Spinal cord (tissue), 10 donors: ENCODE results near the gene TK1. TPM values are rescaled to one million over a fixed set of nuclear protein-coding genes. Genes with fewer than 3 reads are reported as not detected.
A peak's percentile ranks its signal among the peaks of the same experiment; 100 is the strongest.
"Not testable (repeated sequence)": the region's sequence is repeated elsewhere in the genome, so short reads cannot be mapped to it uniquely, and the experiment has no call there.

Source experiments
- DNase-seq, 6 donors: peaks; one replicate each; pipeline versions ENCODE4 v3.0.0 to v3.0.0-alpha.2; 2013 to 2015; ENCODE audit warnings: low spot score in 6 of 6, low read depth in 4 of 6
- H3K27ac ChIP-seq: one replicate; pipeline ENCODE4 v1.5.1; 2013; ENCODE audit warnings: low read depth, low read length, control low read depth
- H3K27me3 ChIP-seq: one replicate; pipeline ENCODE4 v1.6.1; 2013; ENCODE audit warnings: low read length; ENCODE audit not compliant: control insufficient read depth, insufficient read depth
- H3K36me3 ChIP-seq: one replicate; pipeline ENCODE4 v1.6.1; 2013; ENCODE audit warnings: low read length; ENCODE audit not compliant: control insufficient read depth, insufficient read depth
- H3K4me1 ChIP-seq: one replicate; pipeline ENCODE4 v1.6.1; 2013; ENCODE audit warnings: low read length; ENCODE audit not compliant: control insufficient read depth, insufficient read depth
- H3K4me3 ChIP-seq: one replicate; pipeline ENCODE4 v1.5.1; 2013; ENCODE audit warnings: low read depth, low read length, control low read depth
- H3K9me3 ChIP-seq: one replicate; pipeline ENCODE4 v1.6.1; 2013; ENCODE audit warnings: low read length; ENCODE audit not compliant: control insufficient read depth, insufficient read depth
- WGBS: methylation state at CpG from one replicate; pipeline ENCODE4 v1.1.5; 2013; ENCODE audit warnings: missing lambda C conversion rate; ENCODE audit not compliant: insufficient coverage; 5-methylcytosine and 5-hydroxymethylcytosine counted together
- polyA plus RNA-seq, 2 donors: library from polyadenylated mRNA; unstranded; fragments of 120-200 nt; gene quantifications; one replicate each; pipeline ENCODE4 v1.2.1, GENCODE V29; 2013; ENCODE audit not compliant: insufficient read length in 2 of 2
- total RNA-seq, 2 donors: library from RNA; depleted of rRNA in 1 of 2; stranded (reverse); fragments of 120-200 nt in 1 of 2; fragments of >200 nt in 1 of 2; gene quantifications; one replicate each; pipeline versions ENCODE4 v1.2.3 to v1.2.4, GENCODE V29; 2013 to 2014
- donor health status: healthy.

Gene TK1
- total and polyA plus RNA-seq, 4 donors = 11.0 to 13.8 (median 12.7) TPM

DNA sequence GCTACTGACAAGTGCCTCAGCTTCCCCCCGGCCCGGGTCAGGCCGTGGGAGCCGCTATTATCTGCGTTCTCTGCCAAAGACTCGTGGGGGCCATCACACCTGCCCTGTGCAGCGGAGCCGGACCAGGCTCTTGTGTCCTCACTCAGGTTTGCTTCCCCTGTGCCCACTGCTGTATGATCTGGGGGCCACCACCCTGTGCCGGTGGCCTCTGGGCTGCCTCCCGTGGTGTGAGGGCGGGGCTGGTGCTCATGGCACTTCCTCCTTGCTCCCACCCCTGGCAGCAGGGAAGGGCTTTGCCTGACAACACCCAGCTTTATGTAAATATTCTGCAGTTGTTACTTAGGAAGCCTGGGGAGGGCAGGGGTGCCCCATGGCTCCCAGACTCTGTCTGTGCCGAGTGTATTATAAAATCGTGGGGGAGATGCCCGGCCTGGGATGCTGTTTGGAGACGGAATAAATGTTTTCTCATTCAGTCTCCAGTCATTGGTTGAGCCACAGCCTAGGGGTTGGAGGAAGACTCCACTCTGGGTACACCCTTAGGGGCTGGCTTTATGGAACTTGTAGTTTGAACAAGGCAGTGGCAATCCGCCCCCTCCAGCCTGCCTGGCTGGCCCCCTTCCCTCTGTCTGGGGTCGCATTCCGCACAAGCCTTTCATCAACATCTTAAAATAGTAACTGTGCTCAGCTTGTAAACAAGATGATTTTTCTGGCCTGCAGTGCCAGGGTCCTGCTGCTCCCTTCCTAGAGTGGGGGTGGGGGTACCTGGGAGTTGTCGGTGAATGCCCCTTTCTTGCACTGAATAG lies 14.4 kb downstream of the TK1 start:
- no peaks in the 10 kb centered on the region for H3K9me3 ChIP-seq
- no peak for DNase-seq
- H3K36me3 ChIP-seq = peaks cover 53% of the 10 kb centered on the region
- 51% methylated on average over 16 of the region's 19 CpGs for WGBS
- no peak overlapping the region for H3K4me3 ChIP-seq
- peak overlapping the region; percentile 7 for H3K27ac ChIP-seq
- peaks cover 2% of the 10 kb centered on the region for H3K27me3 ChIP-seq
- H3K4me1 ChIP-seq = peaks cover 68% of the 10 kb centered on the region

DNA sequence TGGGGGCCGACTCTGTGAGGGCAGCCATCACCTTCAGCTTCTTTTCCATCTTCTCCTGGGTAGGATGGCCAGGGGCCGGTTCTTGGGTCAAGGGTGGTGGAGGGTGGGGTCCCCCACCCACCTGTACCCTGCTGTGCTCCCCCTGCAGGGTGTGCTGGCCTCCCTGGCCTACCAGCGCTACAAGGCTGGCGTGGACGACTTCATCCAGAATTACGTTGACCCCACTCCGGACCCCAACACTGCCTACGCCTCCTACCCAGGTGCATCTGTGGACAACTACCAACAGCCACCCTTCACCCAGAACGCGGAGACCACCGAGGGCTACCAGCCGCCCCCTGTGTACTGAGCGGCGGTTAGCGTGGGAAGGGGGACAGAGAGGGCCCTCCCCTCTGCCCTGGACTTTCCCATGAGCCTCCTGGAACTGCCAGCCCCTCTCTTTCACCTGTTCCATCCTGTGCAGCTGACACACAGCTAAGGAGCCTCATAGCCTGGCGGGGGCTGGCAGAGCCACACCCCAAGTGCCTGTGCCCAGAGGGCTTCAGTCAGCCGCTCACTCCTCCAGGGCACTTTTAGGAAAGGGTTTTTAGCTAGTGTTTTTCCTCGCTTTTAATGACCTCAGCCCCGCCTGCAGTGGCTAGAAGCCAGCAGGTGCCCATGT lies 15.1 kb downstream of the TK1 start:
- not testable (repeated sequence) for H3K4me3 ChIP-seq, DNase-seq, H3K27ac ChIP-seq, H3K27me3 ChIP-seq, H3K9me3 ChIP-seq
- Histone ChIP-seq H3K36me3 (peaks cover 53% of the 10 kb centered on the region), H3K4me1 (peaks cover 65% of the 10 kb centered on the region)
- 81% methylated on average over 12 of the region's 19 CpGs for WGBS

DNA sequence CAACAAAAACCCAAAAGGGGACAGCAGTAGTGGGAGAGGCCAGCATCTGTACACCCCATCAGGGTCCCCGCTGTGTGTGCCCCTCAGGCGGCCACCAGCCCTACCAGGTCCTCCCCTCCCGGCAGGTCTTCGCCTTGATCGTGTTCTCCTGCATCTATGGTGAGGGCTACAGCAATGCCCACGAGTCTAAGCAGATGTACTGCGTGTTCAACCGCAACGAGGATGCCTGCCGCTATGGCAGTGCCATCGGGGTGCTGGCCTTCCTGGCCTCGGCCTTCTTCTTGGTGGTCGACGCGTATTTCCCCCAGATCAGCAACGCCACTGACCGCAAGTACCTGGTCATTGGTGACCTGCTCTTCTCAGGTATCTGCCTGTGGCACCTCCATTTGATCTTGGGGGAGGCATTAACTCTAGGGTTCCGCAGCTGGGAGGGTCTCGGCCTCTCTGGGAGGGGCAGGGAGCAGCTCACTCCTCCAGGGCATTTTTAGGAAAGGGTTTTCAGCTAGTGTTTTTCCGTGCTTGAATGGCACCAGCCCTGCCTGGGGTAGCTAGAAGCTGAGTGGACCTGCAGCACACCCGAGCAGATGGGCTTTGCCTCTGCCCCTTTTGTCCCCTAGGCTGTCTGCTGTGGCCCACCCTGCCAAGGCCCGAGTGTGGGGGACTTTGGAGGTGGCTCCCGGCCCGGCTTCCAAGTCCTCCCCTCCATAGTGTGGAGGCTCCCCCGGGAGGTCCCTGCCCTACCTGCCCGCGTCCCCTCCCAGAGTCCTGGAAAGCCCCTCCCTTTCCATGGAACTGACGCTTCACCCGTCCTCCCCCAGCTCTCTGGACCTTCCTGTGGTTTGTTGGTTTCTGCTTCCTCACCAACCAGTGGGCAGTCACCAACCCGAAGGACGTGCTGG lies 15.9 kb downstream of the TK1 start:
- no peaks in the 10 kb centered on the region for H3K9me3 ChIP-seq
- peaks cover 2% of the 10 kb centered on the region for H3K27me3 ChIP-seq
- no peak overlapping the region for H3K4me3 ChIP-seq
- peaks cover 58% of the 10 kb centered on the region for H3K4me1 ChIP-seq
- H3K27ac ChIP-seq = no peak overlapping the region
- peaks cover 51% of the 10 kb centered on the region for H3K36me3 ChIP-seq
- DNase-seq = no peak
- 83% methylated on average over 28 of the region's 31 CpGs for WGBS

DNA sequence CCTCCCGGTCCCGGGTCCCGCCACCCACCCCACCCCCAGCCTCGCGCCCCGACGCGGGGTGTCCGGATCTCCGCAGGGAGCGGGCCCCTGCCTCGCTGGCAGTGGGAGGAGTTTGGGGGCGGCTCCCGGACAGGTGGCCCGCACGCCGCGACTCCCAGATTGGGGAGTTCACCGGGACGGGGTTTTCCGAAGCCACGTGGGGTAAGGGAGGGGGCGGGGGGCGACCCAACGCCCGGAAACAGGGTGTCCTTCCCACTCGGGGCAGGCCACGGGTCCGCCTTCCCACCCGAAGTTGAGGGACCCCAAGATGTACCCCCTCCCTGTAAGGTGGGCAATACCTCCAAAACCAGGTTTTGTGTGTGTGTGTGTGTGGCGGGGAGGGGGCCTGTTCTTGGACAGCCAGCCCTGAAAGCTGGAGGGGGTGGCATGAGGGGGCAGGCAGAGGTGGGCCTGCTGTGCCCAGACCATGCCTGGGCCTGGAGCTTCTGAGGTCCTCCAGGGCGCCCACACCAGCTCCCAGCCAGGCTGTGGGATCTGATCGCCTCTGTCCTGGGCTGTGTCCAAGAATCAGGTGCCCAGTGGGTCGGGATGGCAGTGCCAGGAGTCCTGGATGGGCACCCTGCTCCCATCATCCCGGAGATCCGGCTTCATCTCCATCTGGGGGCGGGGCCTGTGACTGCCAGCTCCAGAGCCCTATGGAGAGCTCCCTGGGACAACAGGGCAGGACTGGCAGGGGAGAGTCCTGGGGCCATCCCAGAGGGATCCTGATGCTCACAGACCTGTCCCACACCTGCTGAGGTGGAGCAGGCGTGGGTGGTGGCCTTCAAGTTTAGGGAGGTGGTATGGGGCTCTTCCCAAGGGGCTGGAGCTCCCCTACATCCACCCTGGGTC lies 17.7 kb downstream of the TK1 start:
- peak overlapping the region; percentile 52 for H3K4me3 ChIP-seq
- no peak overlapping the region for H3K27ac ChIP-seq

DNA sequence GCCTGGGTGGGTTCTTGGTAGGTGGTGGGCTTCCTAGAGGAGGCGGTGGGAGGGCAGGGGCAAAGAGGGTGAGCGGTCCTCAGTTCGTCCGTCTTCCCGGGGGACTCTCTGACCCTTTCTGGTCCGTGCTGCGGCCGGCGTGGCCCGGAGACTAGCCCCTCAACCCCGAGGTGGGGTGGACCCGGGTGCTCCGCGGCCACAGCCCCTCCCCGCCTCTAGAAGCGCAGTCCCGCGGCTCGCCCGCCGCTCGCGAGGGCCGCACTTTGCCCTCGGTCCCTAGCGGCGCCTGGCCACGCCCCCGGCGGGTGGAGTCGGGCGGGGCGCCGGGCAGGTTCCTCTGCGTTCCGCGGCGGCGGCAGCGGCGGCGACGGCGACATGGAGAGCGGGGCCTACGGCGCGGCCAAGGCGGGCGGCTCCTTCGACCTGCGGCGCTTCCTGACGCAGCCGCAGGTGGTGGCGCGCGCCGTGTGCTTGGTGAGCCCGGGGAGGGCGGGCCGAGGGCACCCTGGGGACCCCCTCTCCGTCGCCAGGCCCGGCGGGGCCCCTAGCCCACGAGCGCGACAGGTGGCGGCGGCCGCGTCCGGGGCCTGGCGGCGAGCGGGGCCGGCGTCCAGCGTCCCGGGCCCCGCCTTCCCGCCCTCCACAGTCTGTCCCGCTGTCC lies 18.5 kb downstream of the TK1 start, which contains the start of gene SYNGR2:
TSS of gene SYNGR2 (plus strand) at position 340 of the 661 bp plus-strand sequence. CDS start at position 376, 36 bp downstream.
- peaks cover 30% of the 10 kb centered on the region for H3K36me3 ChIP-seq
- H3K27me3 ChIP-seq = peaks cover 2% of the 10 kb centered on the region
- peak in 3 of 6 donors; percentile 43 to 88 (median 82) for DNase-seq
- no peak within 1 kb of the TSS for H3K27ac ChIP-seq
- H3K4me1 ChIP-seq = peaks cover 39% of the 10 kb centered on the region
- H3K4me3 ChIP-seq = peak within 1 kb of the TSS; percentile 52
- WGBS = under 1% methylated on average over 82 of the region's 84 CpGs
- H3K9me3 ChIP-seq = no peaks in the 10 kb centered on the region

More for the DNA sequence above, 17.7 kb downstream of the TK1 start:
- no peak for DNase-seq
- no peaks in the 10 kb centered on the region for H3K9me3 ChIP-seq
- peaks cover 35% of the 10 kb centered on the region for H3K36me3 ChIP-seq
- peaks cover 41% of the 10 kb centered on the region for H3K4me1 ChIP-seq
- H3K27me3 ChIP-seq = peaks cover 2% of the 10 kb centered on the region
- 17% methylated on average over 16 of the region's 38 CpGs for WGBS

DNA sequence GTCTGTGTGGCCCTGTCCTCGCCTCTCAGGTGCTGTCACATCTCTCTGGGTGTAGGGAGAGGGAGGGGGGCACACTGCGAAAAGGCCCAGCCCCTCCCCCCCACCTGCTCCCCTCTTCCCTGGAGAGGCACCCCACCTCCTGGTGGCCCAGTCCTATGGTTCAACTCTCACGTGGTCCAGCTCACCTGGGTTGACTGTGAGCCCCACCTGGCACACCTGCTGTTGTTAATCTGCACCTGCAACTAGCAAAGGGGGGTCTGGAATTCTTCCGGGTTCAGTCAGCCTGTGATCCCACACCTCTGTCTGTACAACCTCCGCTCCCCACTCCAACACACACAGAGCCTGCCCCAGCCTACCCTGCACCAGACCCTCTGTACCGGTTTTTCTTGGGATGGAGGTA lies 20.4 kb downstream of the TK1 start:
- no peak for DNase-seq
- H3K36me3 ChIP-seq = peaks cover 12% of the 10 kb centered on the region
- H3K9me3 ChIP-seq = no peaks in the 10 kb centered on the region
- H3K27ac ChIP-seq = no peak overlapping the region
- no peak overlapping the region for H3K4me3 ChIP-seq
- H3K27me3 ChIP-seq = peaks cover 2% of the 10 kb centered on the region
- H3K4me1 ChIP-seq = peaks cover 22% of the 10 kb centered on the region
- WGBS = 4% methylated on average over 2 of the region's 6 CpGs

DNA sequence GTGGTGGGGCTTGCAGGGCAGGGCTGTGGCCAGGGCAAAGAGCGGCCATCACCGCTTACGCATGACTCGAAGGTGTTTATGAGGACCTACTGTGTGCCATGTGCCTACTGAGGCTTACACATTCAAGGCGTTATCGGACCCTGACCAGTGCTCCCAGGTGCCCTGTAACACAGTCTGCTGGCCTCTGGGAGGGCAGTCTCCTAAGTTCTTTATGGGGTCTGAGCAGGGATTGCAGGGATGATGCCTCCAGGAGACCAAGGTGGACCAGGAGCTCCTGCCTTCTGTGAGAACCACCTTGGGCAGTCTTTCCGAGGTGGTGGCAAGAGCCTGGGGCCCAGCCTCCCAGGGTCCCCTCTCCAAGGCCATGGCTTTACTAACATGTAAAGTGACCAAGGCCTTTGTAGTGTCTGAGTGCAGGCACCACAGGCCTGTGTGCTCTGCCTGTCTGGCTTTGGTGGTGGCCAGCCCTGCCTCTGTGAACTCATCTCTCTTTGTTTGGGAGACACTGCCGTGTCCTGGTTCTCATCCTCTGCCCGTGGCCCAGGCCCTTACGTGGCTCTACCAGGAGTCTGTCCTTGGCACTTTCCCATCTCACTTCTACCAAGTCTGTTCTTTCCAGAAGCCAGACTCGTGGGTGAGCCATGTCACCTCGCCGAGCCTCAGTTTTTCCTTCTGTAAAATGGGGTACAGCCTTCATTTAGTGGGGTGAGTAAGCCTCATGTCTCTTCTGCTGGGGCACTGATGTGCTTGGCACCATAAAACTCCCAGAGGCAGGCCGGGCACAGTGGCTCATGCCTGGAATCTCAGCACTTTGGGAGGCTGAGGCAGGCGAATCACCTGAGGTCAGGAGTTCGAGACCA lies 21.9 kb downstream of the TK1 start:
- whole genome bisulfite sequencing = 88% methylated on average over 10 of the region's 16 CpGs
- H3K4me1 ChIP-seq = peaks cover 18% of the 10 kb centered on the region
- H3K9me3 ChIP-seq = no peaks in the 10 kb centered on the region
- no peak overlapping the region for H3K27ac ChIP-seq
- H3K4me3 ChIP-seq = no peak overlapping the region
- peaks cover under 1% of the 10 kb centered on the region for H3K36me3 ChIP-seq
- DNase-seq = no peak
- H3K27me3 ChIP-seq = peaks cover 2% of the 10 kb centered on the region
